Measurements from ENCODE around the gene IFT22. TPM values are rescaled to one million over a fixed set of nuclear protein-coding genes. Genes with fewer than 3 reads are reported as not detected.

The IFT22 gene
- total RNA-seq, 1 experiment from 2014 or later: 21.3 TPM

GRCh38 chr7:101308245-101309085, 13.1 kb downstream of the IFT22 start:
- Histone ChIP-seq H3K4me1 (ENCODE audit: insufficient read depth, low read length) (no peaks in the 10 kb centered on the region; the same call in 1 of the 2 replicates), H3K56ac (ENCODE audit: insufficient read length, low read depth, low read length) (no peak overlapping the region), H3K14ac (ENCODE audit: insufficient read depth, low read length) (peak overlapping the region; percentile 85), H3K27me3 (ENCODE audit: insufficient read depth, low read length) (no peaks in the 10 kb centered on the region), H3K18ac (ENCODE audit: insufficient read length, low read depth, low read length) (peak overlapping the region; percentile 62), H2BK5ac (ENCODE audit: insufficient read length, low read length) (no peak overlapping the region), H3K23ac (ENCODE audit: insufficient read length, low read depth, low read length) (no peak overlapping the region), H3K27ac (ENCODE audit: insufficient read length, low read depth, low read length) (no peak overlapping the region), H2BK12ac (ENCODE audit: insufficient read length, low read depth, low read length) (no peak overlapping the region), H3K9me3 (ENCODE audit: control insufficient read depth, low read depth, low read length) (no peaks in the 10 kb centered on the region), H4K8ac (replicated peaks; ENCODE audit: insufficient read length, low read depth, low read length) (no peak overlapping the region), H3K79me1 (ENCODE audit: insufficient read depth, low read depth, low read length, poor library complexity, severe bottlenecking) (peaks cover 6% of the 10 kb centered on the region), H2BK20ac (ENCODE audit: low read depth, low read length, poor library complexity, severe bottlenecking) (no peak overlapping the region), H4K91ac (ENCODE audit: insufficient read length, low read depth, low read length) (no peak overlapping the region), H2AFZ (ENCODE audit: low read length) (no peak overlapping the region), H3T11ph (ENCODE audit: low read length) (no peak overlapping the region), H3K9ac (ENCODE audit: extremely low read depth, insufficient read length, low read length) (peak overlapping the region; percentile 95), H3K4ac (ENCODE audit: low read depth, low read length) (no peak overlapping the region; the same call in 1 of the 2 replicates), H3K79me2 (ENCODE audit: insufficient read depth, low read length) (peaks cover 9% of the 10 kb centered on the region; the same call in 1 of the 2 replicates), H3K4me2 (ENCODE audit: insufficient read depth, insufficient read length, low read length) (peak overlapping the region; percentile 87), H4K5ac (ENCODE audit: insufficient read length, low read depth, low read length) (no peak overlapping the region), H2AK5ac (ENCODE audit: insufficient read length, low read length) (no peak overlapping the region), H4K20me1 (ENCODE audit: control insufficient read depth, insufficient read depth, insufficient read length) (peaks cover 2% of the 10 kb centered on the region), H2BK120ac (ENCODE audit: low read depth, low read length, poor library complexity, severe bottlenecking) (no peak overlapping the region), H2BK15ac (ENCODE audit: low read depth, low read length) (no peak overlapping the region), H3K23me2 (ENCODE audit: insufficient read length, low read depth, low read length, poor library complexity, severe bottlenecking) (peaks cover 2% of the 10 kb centered on the region)
- Mint-ChIP-seq H3K27ac (peak overlapping the region; percentile 95 to 99 (median 99)), H3K27me3 (ENCODE audit: low read depth) (0 out of 2 replicates have a peak, but pooled peaks cover 2% of the 10 kb centered on the region), H3K4me1 (peaks cover 18 to 19% of the 10 kb centered on the region in 2 experiments), H3K4me3 (peak overlapping the region; percentile 98 to 100), H3K36me3 (ENCODE audit: insufficient read depth in 1 of 3, low read depth in 3 of 3) (peaks cover 50 to 72% (median 51%) of the 10 kb centered on the region in 3 experiments), H3K9me3 (peaks cover 0 to 6% of the 10 kb centered on the region in 2 experiments; a peak in 2 of 5 replicates)
- no CpG with 5 or more reads among the region's 62 CpGs for WGBS (ENCODE audit: extremely low coverage, insufficient read length, low lambda C conversion rate)
- peak; percentile 91 for DNase-seq
- no peak for TF ChIP-seq CTCF (conservative IDR thresholded peaks at IDR 0.05)

Data from H9 (cell line).